Measurements from ENCODE around the gene GPR78. TPM values are rescaled to one million over a fixed set of nuclear protein-coding genes. Genes with fewer than 3 reads are reported as not detected.

Gene GPR78
- total RNA-seq, 2 donors from 2014 or later = 0.45 TPM; not detected in 1

DNA sequence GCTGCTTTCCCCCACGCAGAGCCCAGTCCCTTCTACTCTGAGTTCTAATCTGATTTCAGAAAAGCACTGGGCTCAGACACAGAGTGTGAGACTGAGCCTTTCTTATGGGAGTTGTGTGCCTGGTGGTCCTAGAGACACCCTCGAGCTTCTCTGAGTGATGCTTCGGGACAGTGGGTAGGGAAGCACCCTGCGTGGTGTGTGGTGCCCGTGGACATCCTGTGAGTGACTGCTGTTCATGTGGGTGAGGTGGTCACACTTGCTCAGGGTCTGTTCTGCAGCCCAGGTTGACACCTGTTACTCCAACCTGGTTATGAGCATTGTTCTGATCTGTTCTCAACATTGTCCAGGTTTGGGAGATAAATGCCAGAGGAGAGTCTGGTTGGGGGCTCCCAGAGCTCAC is 6.1 kb downstream of the GPR78 start:
- Histone ChIP-seq H3K27ac (no peak overlapping the region), H3K27me3 (replicated peaks; ENCODE audit: insufficient read depth) (peaks cover 11% of the 10 kb centered on the region), H3K36me3 (no peaks in the 10 kb centered on the region), H3K4me1 (replicated peaks) (no peaks in the 10 kb centered on the region), H3K9me3 (no peaks in the 10 kb centered on the region), H3K4me3 (no peak overlapping the region)
- TF ChIP-seq, protein P1, sequence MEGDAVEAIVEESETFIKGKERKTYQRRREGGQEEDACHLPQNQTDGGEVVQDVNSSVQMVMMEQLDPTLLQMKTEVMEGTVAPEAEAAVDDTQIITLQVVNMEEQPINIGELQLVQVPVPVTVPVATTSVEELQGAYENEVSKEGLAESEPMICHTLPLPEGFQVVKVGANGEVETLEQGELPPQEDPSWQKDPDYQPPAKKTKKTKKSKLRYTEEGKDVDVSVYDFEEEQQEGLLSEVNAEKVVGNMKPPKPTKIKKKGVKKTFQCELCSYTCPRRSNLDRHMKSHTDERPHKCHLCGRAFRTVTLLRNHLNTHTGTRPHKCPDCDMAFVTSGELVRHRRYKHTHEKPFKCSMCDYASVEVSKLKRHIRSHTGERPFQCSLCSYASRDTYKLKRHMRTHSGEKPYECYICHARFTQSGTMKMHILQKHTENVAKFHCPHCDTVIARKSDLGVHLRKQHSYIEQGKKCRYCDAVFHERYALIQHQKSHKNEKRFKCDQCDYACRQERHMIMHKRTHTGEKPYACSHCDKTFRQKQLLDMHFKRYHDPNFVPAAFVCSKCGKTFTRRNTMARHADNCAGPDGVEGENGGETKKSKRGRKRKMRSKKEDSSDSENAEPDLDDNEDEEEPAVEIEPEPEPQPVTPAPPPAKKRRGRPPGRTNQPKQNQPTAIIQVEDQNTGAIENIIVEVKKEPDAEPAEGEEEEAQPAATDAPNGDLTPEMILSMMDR (IDR thresholded peaks at IDR 0.05) = no peak
- WGBS = 49% methylated on average over 5 of the region's 5 CpGs
- no peak for DNase-seq (ENCODE audit: low spot score)
- intact Hi-C loops (cut with DNase I) = no loop called here

GRCh38 chr4:8586671-8587468 is 6.7 kb downstream of the GPR78 start:
- TF ChIP-seq POLR2A (IDR thresholded peaks at IDR 0.05) (no peak), POLR2AphosphoS5 (IDR thresholded peaks at IDR 0.05) (no peak)
- TF ChIP-seq, protein P1 (IDR thresholded peaks at IDR 0.05) = peak in 2 of 4 experiments; percentile 11
- no peak for DNase-seq (ENCODE audit: low spot score)
- intact Hi-C loops (cut with DNase I) = no loop called here
- no peaks in the 10 kb centered on the region for H3K4me1 ChIP-seq (replicated peaks)
- H3K27ac ChIP-seq = no peak overlapping the region
- WGBS = 74% methylated on average over 28 of the region's 37 CpGs
- H3K27me3 ChIP-seq (replicated peaks; ENCODE audit: insufficient read depth) = peaks cover 7% of the 10 kb centered on the region
- H3K4me3 ChIP-seq = no peak overlapping the region
- H3K36me3 ChIP-seq = no peaks in the 10 kb centered on the region
- H3K9me3 ChIP-seq = no peaks in the 10 kb centered on the region

GRCh38 chr4:8587469-8588195 is 7.4 kb downstream of the GPR78 start:
- no peak overlapping the region for H3K27ac ChIP-seq
- DNase-seq (ENCODE audit: low spot score) = no peak
- peaks cover 13% of the 10 kb centered on the region for H3K27me3 ChIP-seq (replicated peaks; ENCODE audit: insufficient read depth)
- H3K9me3 ChIP-seq = no peaks in the 10 kb centered on the region
- H3K4me1 ChIP-seq (replicated peaks) = peaks cover 7% of the 10 kb centered on the region
- WGBS = 82% methylated on average over 18 of the region's 18 CpGs
- intact Hi-C loops (cut with DNase I) = no loop called here
- no peak overlapping the region for H3K4me3 ChIP-seq
- H3K36me3 ChIP-seq = no peaks in the 10 kb centered on the region
- no peak for TF ChIP-seq POLR2A (IDR thresholded peaks at IDR 0.05)
- TF ChIP-seq POLR2AphosphoS5 (IDR thresholded peaks at IDR 0.05) = no peak
- TF ChIP-seq, protein P1 (IDR thresholded peaks at IDR 0.05) = no peak

GRCh38 chr4:8588196-8588470 is 7.9 kb downstream of the GPR78 start:
- Histone ChIP-seq H3K9me3 (no peaks in the 10 kb centered on the region), H3K27me3 (replicated peaks; ENCODE audit: insufficient read depth) (peaks cover 18% of the 10 kb centered on the region), H3K27ac (no peak overlapping the region), H3K4me1 (replicated peaks) (peaks cover 7% of the 10 kb centered on the region), H3K4me3 (no peak overlapping the region), H3K36me3 (no peaks in the 10 kb centered on the region)
- TF ChIP-seq POLR2AphosphoS5 (IDR thresholded peaks at IDR 0.05) (no peak), POLR2A (IDR thresholded peaks at IDR 0.05) (no peak)
- TF ChIP-seq, protein P1 (IDR thresholded peaks at IDR 0.05) = no peak
- no peak for DNase-seq (ENCODE audit: low spot score)
- intact Hi-C loops (cut with DNase I) = no loop called here
- WGBS = 82% methylated on average over 2 of the region's 2 CpGs

DNA sequence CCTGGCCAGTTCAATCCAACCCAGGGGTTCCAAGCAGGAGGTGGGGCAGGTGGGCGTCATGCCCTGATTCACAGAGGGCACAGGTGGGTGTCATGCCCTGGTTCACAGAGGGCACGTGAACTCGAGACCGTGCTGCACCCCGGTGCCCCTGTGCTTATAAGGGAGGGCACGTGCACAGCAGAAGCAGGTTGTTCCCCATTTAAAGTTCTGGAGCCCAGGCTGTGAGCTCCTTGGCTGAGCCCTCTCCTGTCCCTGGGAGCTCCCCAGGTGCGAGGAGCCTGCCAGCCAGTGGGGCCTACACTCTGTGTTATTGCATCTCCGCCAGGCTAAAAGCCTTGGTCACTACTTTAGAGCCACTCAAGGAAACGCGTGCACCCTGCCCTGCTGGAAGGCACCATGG is 9.1 kb downstream of the GPR78 start:
- 81% methylated on average over 10 of the region's 10 CpGs for WGBS
- no peak for DNase-seq (ENCODE audit: low spot score)
- intact Hi-C loops (cut with DNase I) = no loop called here

More for the DNA sequence above, 9.1 kb downstream of the GPR78 start:
- TF ChIP-seq, protein P1 (IDR thresholded peaks at IDR 0.05) = no peak
- TF ChIP-seq POLR2AphosphoS5 (IDR thresholded peaks at IDR 0.05) = no peak
- no peak for TF ChIP-seq POLR2A (IDR thresholded peaks at IDR 0.05)
- no peaks in the 10 kb centered on the region for H3K36me3 ChIP-seq
- peaks cover 7% of the 10 kb centered on the region for H3K4me1 ChIP-seq (replicated peaks)
- H3K9me3 ChIP-seq = no peaks in the 10 kb centered on the region
- no peak overlapping the region for H3K27ac ChIP-seq
- no peak overlapping the region for H3K4me3 ChIP-seq
- H3K27me3 ChIP-seq (replicated peaks; ENCODE audit: insufficient read depth) = peaks cover 19% of the 10 kb centered on the region

Measured in prostate gland (tissue), 2 donors.